HG03432 (cell line): ENCODE results near the gene WNT2B.

Experiments used
- ATAC-seq: cut with Tn5 transposase; IDR thresholded peaks from one replicate; pipeline ENCODE4 v1.9.1; 2021; ENCODE audit warnings: mild to moderate bottlenecking, moderate library complexity; ENCODE audit not compliant: unreplicated experiment

WNT2B gene

GRCh38 chr1:112565800-112566199 is 57.0 kb downstream of the WNT2B start:
- no peak for ATAC-seq

DNA sequence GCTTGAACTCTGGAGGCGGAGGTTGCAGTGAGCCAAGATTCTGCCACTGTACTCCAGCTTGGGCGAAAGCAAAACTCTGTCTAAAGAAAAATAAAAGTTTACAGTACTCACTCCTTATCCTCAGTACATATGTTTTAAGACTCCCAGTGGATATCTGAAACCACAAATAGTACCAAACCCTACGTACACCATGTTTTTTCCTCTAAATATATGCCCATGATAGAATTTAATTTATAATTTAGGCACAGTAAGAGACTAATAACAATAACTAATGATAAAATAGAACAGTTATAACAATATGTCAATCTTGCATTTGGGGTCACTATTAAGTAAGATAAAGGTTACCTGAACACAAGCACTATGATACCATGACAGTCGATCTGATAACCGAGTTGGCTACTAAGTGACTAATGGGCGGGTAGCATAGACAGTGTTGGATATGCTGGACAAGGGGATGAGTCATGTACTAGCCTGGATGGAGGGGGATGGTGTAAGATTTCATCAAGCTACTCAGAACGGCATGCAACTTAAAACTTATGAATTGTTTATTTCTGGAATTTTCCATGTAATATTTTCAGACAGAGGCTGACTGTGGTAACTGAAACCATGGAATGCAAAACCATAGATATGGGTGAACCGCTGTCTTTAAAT is 66.5 kb downstream of the WNT2B start:
- no peak for ATAC-seq

DNA sequence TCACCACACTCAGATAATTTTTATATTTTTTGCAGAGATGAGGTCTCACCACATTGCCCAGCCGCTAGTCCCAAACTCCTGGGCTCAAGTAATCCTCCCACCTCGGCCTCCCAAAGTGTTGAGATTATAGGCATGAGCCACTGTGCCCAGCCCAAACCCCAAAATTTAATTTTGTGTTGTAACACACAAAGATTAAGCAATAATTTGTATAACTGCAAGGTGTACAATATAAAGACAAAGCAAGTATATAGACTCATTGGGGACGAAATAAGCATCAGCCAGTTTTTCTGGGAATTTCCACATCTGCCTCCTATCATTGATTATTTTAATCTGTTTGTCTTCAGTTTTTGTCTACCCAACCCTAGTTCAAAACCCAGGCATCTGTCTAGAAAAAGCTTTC is 67.5 kb downstream of the WNT2B start:
- ATAC-seq: no peak
